HG03558 (cell line): ENCODE measurements around the gene NDC1.
"Not testable (repeated sequence)": the region's sequence is repeated elsewhere in the genome, so short reads cannot be mapped to it uniquely, and the experiment has no call there.

ENCODE experiments used
- ATAC-seq: cut with Tn5 transposase; IDR thresholded peaks from one replicate; pipeline ENCODE4 v1.9.1; 2021; ENCODE audit warnings: moderate number of reproducible peaks; ENCODE audit not compliant: unreplicated experiment; ENCODE audit errors: extremely low read depth

Gene NDC1

DNA sequence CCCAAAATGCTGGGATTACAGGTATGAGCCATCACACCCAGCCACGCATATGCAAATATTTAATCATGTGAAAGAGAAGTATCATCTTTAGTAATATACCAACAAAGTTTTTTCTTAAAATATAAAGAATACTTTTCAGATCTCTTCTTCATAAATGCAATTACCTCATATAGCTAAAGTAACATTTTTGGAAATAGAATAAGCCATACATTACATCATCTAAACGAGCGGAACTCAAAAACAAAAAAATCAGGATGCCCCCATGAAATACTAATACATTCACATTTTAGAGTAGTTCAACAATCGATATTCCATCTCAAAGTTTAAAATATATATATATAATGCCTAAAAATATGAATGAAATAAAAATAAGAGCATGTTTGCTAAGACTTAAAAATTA is 4.7 kb downstream of the NDC1 start:
- no peak for ATAC-seq

- no peak for ATAC-seq
Observed at GRCh38 chr1:53826367-53826766, 11.7 kb downstream of the NDC1 start.

GRCh38 chr1:53825306-53825705 is 12.8 kb downstream of the NDC1 start:
- no peak for ATAC-seq

GRCh38 chr1:53822931-53823330 is 15.2 kb downstream of the NDC1 start:
- no peak for ATAC-seq

- ATAC-seq = no peak
Observed at GRCh38 chr1:53821380-53821779, 16.7 kb downstream of the NDC1 start.

DNA sequence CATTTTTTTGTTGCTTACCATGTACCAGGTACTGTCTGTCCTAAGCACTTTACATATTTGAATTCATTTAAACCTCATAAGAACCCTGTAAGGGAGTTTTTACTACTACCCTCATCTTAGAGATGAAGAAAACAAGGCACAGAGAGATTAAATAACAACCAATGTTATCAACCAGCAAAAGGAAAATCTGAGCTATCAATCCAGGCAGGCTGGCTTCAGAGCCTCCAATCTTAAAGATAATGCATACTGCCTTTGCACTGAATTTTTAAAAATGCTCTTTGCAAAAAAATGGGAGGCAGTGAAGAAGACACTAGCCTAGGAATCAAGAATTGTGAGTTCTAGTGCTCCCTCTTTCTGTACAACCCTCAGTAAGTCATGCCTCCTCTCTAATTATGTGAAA is 18.7 kb downstream of the NDC1 start:
- no peak for ATAC-seq

DNA sequence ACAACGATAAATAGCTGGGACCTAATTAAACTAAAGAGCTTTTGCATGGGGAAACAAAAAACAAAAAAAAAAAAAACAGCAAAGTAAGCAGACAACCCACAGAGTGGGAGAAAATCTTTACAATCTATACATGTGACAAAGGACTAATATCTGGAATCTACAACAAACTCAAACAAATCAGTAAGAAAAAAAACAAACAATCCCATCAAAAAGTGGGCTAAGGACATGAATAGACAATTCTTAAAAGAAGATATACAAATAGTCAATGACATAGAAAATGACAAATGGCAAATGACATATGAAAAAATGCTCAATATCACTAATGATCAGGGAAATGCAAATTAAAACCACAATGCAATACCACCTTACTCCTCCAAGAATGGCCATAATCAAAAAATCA is 21.5 kb downstream of the NDC1 start:
- ATAC-seq = not testable (repeated sequence)

DNA sequence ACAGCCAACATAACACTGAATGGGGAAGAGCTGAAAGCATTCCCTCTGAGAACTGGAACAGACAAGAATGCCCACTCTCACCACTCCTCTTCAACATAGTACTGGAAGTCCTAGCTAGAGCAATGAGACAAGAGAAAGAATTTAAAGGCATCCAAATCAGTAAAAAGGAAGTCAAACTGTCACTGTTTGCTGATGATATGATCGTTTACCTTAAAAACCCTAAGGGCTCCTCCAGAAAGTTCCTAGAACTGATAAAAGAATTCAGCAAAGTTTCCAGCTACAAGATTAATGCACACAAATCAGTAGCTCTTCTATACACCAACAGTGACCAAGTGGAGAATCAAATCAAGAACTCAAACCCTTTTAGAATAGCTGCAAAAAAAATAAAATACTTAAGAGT is 22.6 kb downstream of the NDC1 start:
- not testable (repeated sequence) for ATAC-seq

- no peak for ATAC-seq
Observed at GRCh38 chr1:53811414-53811851, 26.7 kb downstream of the NDC1 start.

- ATAC-seq = no peak
Observed at GRCh38 chr1:53810497-53810896, 27.6 kb downstream of the NDC1 start.

DNA sequence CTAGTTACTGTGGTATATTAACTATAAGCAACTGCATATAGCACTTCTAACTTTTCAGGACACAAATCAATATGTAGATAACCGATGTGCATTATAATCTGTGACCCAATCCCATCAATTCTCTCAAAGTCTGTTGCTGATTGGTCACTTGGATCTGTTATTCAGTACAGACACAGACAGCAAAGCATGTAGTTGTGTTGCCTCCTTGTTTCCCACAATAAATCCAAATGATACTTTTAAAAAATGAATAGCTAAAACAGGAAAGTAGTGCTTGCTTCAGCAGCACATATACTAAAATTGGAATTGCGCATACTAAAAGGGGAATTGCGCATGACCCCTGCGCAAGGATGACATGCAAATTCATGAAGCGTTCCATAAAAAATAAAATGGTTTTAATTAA is 28.1 kb downstream of the NDC1 start:
- no peak for ATAC-seq

DNA sequence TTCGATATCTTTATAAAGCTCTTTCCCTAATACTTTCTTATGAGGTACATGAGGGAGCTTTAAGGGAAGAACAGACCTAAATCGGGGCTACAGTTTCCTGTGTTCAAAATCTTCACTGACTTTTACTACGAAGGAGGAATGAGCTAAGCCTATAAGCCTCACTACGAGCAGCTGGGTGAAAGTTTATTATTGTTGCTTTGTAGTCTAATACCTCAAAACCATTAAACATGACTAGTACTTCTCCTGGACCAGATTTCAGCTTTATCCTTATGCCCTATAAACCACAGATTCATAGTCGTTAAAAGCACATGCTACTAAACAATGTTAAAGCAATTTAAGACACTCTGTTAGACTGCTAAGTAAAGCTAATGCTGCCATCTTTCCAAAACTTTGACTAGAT is 30.2 kb downstream of the NDC1 start:
- ATAC-seq = no peak

- ATAC-seq = no peak
Observed at GRCh38 chr1:53804791-53805505, 33.1 kb downstream of the NDC1 start.

- no peak for ATAC-seq
Observed at GRCh38 chr1:53804181-53804580, 33.9 kb downstream of the NDC1 start.

DNA sequence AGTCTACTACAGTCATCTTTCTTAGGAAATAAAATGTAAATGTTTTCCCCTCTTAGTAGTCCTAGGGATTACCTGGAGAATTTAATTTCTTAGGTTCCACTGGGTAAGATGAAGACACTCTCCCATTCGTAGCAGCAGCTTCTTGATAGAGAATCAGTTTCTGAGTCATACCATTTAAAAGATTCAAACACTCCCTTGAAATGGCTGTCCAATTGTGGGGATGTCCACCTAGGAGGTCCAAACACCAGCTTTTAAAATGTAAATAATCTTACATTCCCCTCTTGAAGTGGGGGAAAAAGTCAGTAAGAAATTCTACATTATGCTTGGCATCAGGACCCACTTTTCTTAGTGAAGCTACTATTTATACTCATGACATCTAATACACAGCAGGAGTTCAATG is 37.5 kb downstream of the NDC1 start:
- ATAC-seq = no peak

- ATAC-seq = no peak
Observed at GRCh38 chr1:53799141-53799540, 39.0 kb downstream of the NDC1 start.

GRCh38 chr1:53792806-53793205 is 45.3 kb downstream of the NDC1 start:
- ATAC-seq = no peak

- ATAC-seq = no peak
Observed at GRCh38 chr1:53787655-53788054, 50.4 kb downstream of the NDC1 start.

- no peak for ATAC-seq
Observed at GRCh38 chr1:53783056-53783455, 55.0 kb downstream of the NDC1 start.

GRCh38 chr1:53781654-53782053 is 56.4 kb downstream of the NDC1 start:
- ATAC-seq = no peak

DNA sequence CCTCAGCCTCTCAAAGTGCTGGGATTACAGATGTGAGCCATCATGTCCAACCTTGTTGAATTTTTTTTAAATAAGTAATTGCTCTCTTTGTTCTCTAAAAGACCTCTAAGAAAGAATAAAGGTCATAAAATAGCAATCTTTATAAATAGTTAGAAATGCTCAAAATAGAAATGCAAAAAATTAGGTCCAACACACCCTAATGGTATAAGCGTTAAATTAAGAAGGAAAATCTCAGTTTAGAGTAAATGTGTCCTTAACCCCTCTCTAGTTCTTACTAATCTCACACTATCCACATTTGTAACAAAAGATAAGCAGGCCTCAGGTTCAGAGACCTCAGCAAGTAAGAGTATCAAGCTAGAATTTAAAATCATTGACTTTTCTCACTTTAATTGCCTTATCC is 60.8 kb downstream of the NDC1 start:
- no peak for ATAC-seq

DNA sequence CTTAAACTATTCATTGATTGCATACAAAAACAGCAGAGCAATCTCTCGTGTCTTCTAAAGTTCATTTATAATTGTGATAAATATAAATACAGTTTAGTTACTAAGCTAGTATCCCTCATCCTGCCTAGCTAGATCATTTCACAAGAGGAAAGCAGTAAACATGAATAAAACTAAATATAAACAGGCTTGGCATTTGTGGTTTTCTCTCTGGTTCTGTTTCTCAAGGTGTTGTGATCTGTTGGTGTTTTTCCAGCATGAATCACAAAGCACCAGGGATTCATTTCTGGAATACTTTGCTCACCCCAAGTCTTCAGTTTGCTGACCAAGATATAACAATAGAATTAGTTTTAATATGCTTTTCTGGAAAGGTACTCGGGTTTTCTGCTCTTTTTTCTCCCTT is 66.4 kb downstream of the NDC1 start:
- ATAC-seq = no peak

DNA sequence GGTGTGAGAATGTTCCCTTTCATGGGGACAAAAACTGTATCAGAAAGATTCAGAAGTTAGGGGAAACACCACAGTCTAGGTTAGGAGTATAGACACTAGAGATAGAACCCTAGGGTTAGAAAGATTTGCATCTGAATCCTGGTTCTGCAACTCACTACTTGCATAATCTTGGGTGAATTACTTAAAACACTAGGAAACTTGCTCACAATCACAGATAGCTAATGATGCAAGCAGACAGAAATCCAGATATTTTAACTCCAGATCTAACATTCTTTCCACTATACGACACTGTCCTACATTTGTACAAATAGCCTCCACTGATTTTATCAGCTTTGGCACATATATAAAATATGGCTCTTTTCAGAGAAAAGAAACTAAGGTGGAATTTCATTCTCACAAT is 68.3 kb downstream of the NDC1 start:
- ATAC-seq = no peak
